KBM-7 (cell line): ENCODE results near the gene ARHGEF38.

Source experiments
- DNase-seq: peaks from one replicate; pipeline ENCODE4 v3.0.0-alpha.2; 2015
- in situ Hi-C: fragments of 300-500 bp; cut with MboI; formaldehyde crosslinking; loops from 2 replicates; pipeline ENCODE4 v1.14.3; 2020; ENCODE audit warnings: low sequenced_read_pairs, low pct_unique_long_range_greater_than_20kb, mixed read lengths

Gene ARHGEF38

GRCh38 chr4:105551965-105552746 lies at the start of gene ARHGEF38:
Gene ARHGEF38, plus strand, starts transcription at chr4:105552620. Its CDS starts 146 bp downstream, at chr4:105552766.
- DNase-seq, result no peak
- in situ Hi-C loops, result no loop called here

GRCh38 chr4:105503484-105503883 lies 48.9 kb upstream of the ARHGEF38 start:
- no peak for DNase-seq
- in situ Hi-C loops, result no loop called here

GRCh38 chr4:105504744-105505143 lies 47.7 kb upstream of the ARHGEF38 start:
- no peak for DNase-seq
- in situ Hi-C loops, result no loop called here

- DNase-seq, result no peak
- in situ Hi-C loops, result no loop called here
Observed at GRCh38 chr4:105509291-105509690, 43.1 kb upstream of the ARHGEF38 start.

GRCh38 chr4:105509714-105510113 lies 42.7 kb upstream of the ARHGEF38 start:
- in situ Hi-C loops, result no loop called here
- DNase-seq, result no peak

GRCh38 chr4:105510245-105510644 lies 42.2 kb upstream of the ARHGEF38 start:
- in situ Hi-C loops, result no loop called here
- DNase-seq, result no peak

GRCh38 chr4:105520819-105521790 lies 31.3 kb upstream of the ARHGEF38 start:
- DNase-seq, result peak; percentile 72
- in situ Hi-C loops, result no loop called here

- in situ Hi-C loops, result no loop called here
- DNase-seq, result no peak
Observed at GRCh38 chr4:105526656-105527055, 25.8 kb upstream of the ARHGEF38 start.

GRCh38 chr4:105527081-105527480 lies 25.3 kb upstream of the ARHGEF38 start:
- in situ Hi-C loops, result no loop called here
- no peak for DNase-seq

GRCh38 chr4:105536601-105537000 lies 15.8 kb upstream of the ARHGEF38 start:
- DNase-seq, result no peak
- in situ Hi-C loops, result no loop called here

GRCh38 chr4:105541420-105541819 lies 11.0 kb upstream of the ARHGEF38 start:
- in situ Hi-C loops, result no loop called here
- DNase-seq, result no peak

- no peak for DNase-seq
- in situ Hi-C loops, result no loop called here
Observed at GRCh38 chr4:105542039-105542438, 10.4 kb upstream of the ARHGEF38 start.

- no peak for DNase-seq
- in situ Hi-C loops, result no loop called here
Observed at GRCh38 chr4:105543346-105543745, 9.1 kb upstream of the ARHGEF38 start.

GRCh38 chr4:105543881-105544280 lies 8.5 kb upstream of the ARHGEF38 start:
- no peak for DNase-seq
- in situ Hi-C loops, result no loop called here

- in situ Hi-C loops, result no loop called here
- DNase-seq, result no peak
Observed at GRCh38 chr4:105544520-105545286, 7.7 kb upstream of the ARHGEF38 start.

GRCh38 chr4:105546086-105546485 lies 6.3 kb upstream of the ARHGEF38 start:
- no peak for DNase-seq
- in situ Hi-C loops, result no loop called here

GRCh38 chr4:105547769-105548168 lies 4.7 kb upstream of the ARHGEF38 start:
- in situ Hi-C loops, result no loop called here
- no peak for DNase-seq

GRCh38 chr4:105548483-105548882 lies 3.9 kb upstream of the ARHGEF38 start:
- no peak for DNase-seq
- in situ Hi-C loops, result no loop called here

GRCh38 chr4:105550641-105551040 lies 1.8 kb upstream of the ARHGEF38 start:
- in situ Hi-C loops, result no loop called here
- no peak for DNase-seq
